A204.1 (cell line): ENCODE data around the gene CATSPERB.
"Not testable (repeated sequence)": the region's sequence is repeated elsewhere in the genome, so short reads cannot be mapped to it uniquely, and the experiment has no call there.

Source experiments
- FAIRE-seq: peaks from 2 replicates; lab custom pipeline; 2012; peaks lifted over from hg19 to GRCh38; lab: Jason Lieb, UNC

The CATSPERB gene

GRCh38 chr14:91577632-91578233, 154.2 kb downstream of the CATSPERB start:
- no peak for FAIRE-seq

- FAIRE-seq: no peak
These were observed 156.2 kb downstream of the CATSPERB start for GRCh38 chr14:91575469-91576208.

- FAIRE-seq: no peak
These were observed 157.7 kb downstream of the CATSPERB start for GRCh38 chr14:91573894-91574837.

GRCh38 chr14:91573528-91573893, 158.4 kb downstream of the CATSPERB start:
- no peak for FAIRE-seq

- no peak for FAIRE-seq
These were observed 161.9 kb downstream of the CATSPERB start for GRCh38 chr14:91570021-91570420.

GRCh38 chr14:91569301-91569700, 162.6 kb downstream of the CATSPERB start:
- FAIRE-seq: no peak

GRCh38 chr14:91568626-91569025, 163.3 kb downstream of the CATSPERB start:
- no peak for FAIRE-seq

- FAIRE-seq: not testable (repeated sequence)
These were observed 164.1 kb downstream of the CATSPERB start for GRCh38 chr14:91567827-91568226.

- no peak for FAIRE-seq
These were observed 176.4 kb downstream of the CATSPERB start for GRCh38 chr14:91555531-91555930.

GRCh38 chr14:91554535-91555332, 177.2 kb downstream of the CATSPERB start:
- no peak for FAIRE-seq

- no peak for FAIRE-seq
These were observed 183.8 kb downstream of the CATSPERB start for GRCh38 chr14:91548108-91548507.

GRCh38 chr14:91545946-91546716, 185.8 kb downstream of the CATSPERB start:
- FAIRE-seq: no peak

- FAIRE-seq: no peak
These were observed 186.7 kb downstream of the CATSPERB start for GRCh38 chr14:91545204-91545603.

GRCh38 chr14:91536327-91536726, 195.6 kb downstream of the CATSPERB start:
- FAIRE-seq: no peak

- not testable (repeated sequence) for FAIRE-seq
These were observed 197.8 kb downstream of the CATSPERB start for GRCh38 chr14:91534059-91534458.

GRCh38 chr14:91533623-91534022, 198.3 kb downstream of the CATSPERB start:
- FAIRE-seq: no peak
